Cardiac fibroblast (primary cell): ENCODE results near the gene FGL2.
"Not testable (repeated sequence)": the region's sequence is repeated elsewhere in the genome, so short reads cannot be mapped to it uniquely, and the experiment has no call there.

Source experiments
- DNase-seq, 2 donors: peaks; one replicate each; pipeline versions ENCODE4 v3.0.0 to v3.0.0-alpha.2; 2010; ENCODE audit warnings: low read depth in 2 of 2
- H3K4me3 ChIP-seq, 2 donors: replicated peaks in 1 of 2; 1 replicate in 1 of 2; 2 replicates in 1 of 2; pipeline ENCODE4 v1.5.1; 2011; ENCODE audit warnings: low read depth in 2 of 2, low read length in 2 of 2, mild to moderate bottlenecking in 2 of 2, moderate library complexity in 1 of 2
- CTCF ChIP-seq: IDR thresholded peaks from one replicate; pipeline ENCODE4 v1.5.1; 2011; ENCODE audit warnings: low read depth, mild to moderate bottlenecking, low read length, inconsistent platforms

FGL2 gene

GRCh38 chr7:77181015-77181595 is 18.5 kb downstream of the FGL2 start:
- no peak for TF ChIP-seq CTCF
- H3K4me3 ChIP-seq = no peak overlapping the region
- DNase-seq = no peak

GRCh38 chr7:77178024-77178423 is 21.6 kb downstream of the FGL2 start:
- not testable (repeated sequence) for H3K4me3 ChIP-seq, DNase-seq

- H3K4me3 ChIP-seq, DNase-seq: not testable (repeated sequence)
These were observed 22.2 kb downstream of the FGL2 start for GRCh38 chr7:77177321-77177904.

GRCh38 chr7:77175274-77175800 is 24.3 kb downstream of the FGL2 start:
- H3K4me3 ChIP-seq = not testable (repeated sequence)

GRCh38 chr7:77174418-77174817 is 25.2 kb downstream of the FGL2 start:
- not testable (repeated sequence) for H3K4me3 ChIP-seq, DNase-seq

More at GRCh38 chr7:77175274-77175800, 24.3 kb downstream of the FGL2 start:
- not testable (repeated sequence) for DNase-seq

GRCh38 chr7:77172437-77173172 is 27.0 kb downstream of the FGL2 start:
- H3K4me3 ChIP-seq = not testable (repeated sequence)

GRCh38 chr7:77171073-77171472 is 28.5 kb downstream of the FGL2 start:
- not testable (repeated sequence) for H3K4me3 ChIP-seq, DNase-seq

More at GRCh38 chr7:77172437-77173172, 27.0 kb downstream of the FGL2 start:
- not testable (repeated sequence) for DNase-seq

GRCh38 chr7:77157446-77157845 is 42.2 kb downstream of the FGL2 start:
- DNase-seq = peak; percentile 3 to 31
- TF ChIP-seq CTCF = no peak
- no peak overlapping the region for H3K4me3 ChIP-seq

GRCh38 chr7:77157034-77157433 is 42.6 kb downstream of the FGL2 start:
- DNase-seq, H3K4me3 ChIP-seq: not testable (repeated sequence)

- H3K4me3 ChIP-seq, DNase-seq: not testable (repeated sequence)
These were observed 43.8 kb downstream of the FGL2 start for GRCh38 chr7:77155601-77156377.

- not testable (repeated sequence) for DNase-seq, H3K4me3 ChIP-seq
These were observed 44.6 kb downstream of the FGL2 start for GRCh38 chr7:77154917-77155464.

- H3K4me3 ChIP-seq = not testable (repeated sequence)
- DNase-seq = peak; percentile 60 to 72
These were observed 47.4 kb downstream of the FGL2 start for GRCh38 chr7:77152232-77152631.
